GM19468 (cell line): ENCODE measurements around the gene XPNPEP3.
"Not testable (repeated sequence)": the region's sequence is repeated elsewhere in the genome, so short reads cannot be mapped to it uniquely, and the experiment has no call there.

Experiments used
- ATAC-seq: cut with Tn5 transposase; IDR thresholded peaks from one replicate; pipeline ENCODE4 v1.9.1; 2021; ENCODE audit warnings: mild to moderate bottlenecking, moderate library complexity, moderate number of reproducible peaks; ENCODE audit not compliant: unreplicated experiment; ENCODE audit errors: extremely low read depth

Gene XPNPEP3

GRCh38 chr22:40855979-40856512, 902 bp upstream of the XPNPEP3 start:
- no peak for ATAC-seq

- ATAC-seq: no peak
Measured at GRCh38 chr22:40857309-40857855, 434 bp downstream of the XPNPEP3 start.

- ATAC-seq: no peak
Measured at GRCh38 chr22:40862013-40862412, 5.1 kb downstream of the XPNPEP3 start, which contains the start of gene DNAJB7. Gene DNAJB7 (minus strand): TSS chr22:40862113. CDS start chr22:40861994, 119 bp downstream.

- ATAC-seq: no peak
Measured at GRCh38 chr22:40862537-40862936, 5.6 kb downstream of the XPNPEP3 start.

- ATAC-seq: no peak
Measured at GRCh38 chr22:40867109-40867508, 10.2 kb downstream of the XPNPEP3 start.

GRCh38 chr22:40868379-40868778, 11.4 kb downstream of the XPNPEP3 start:
- not testable (repeated sequence) for ATAC-seq

- no peak for ATAC-seq
Measured at GRCh38 chr22:40874016-40874415, 17.1 kb downstream of the XPNPEP3 start.

- ATAC-seq: no peak
Measured at GRCh38 chr22:40875111-40875510, 18.2 kb downstream of the XPNPEP3 start.

GRCh38 chr22:40876907-40877306, 20.0 kb downstream of the XPNPEP3 start:
- ATAC-seq: no peak

GRCh38 chr22:40877488-40877887, 20.5 kb downstream of the XPNPEP3 start:
- ATAC-seq: no peak

GRCh38 chr22:40878922-40879321, 22.0 kb downstream of the XPNPEP3 start:
- ATAC-seq: no peak

- no peak for ATAC-seq
Measured at GRCh38 chr22:40889116-40889515, 32.2 kb downstream of the XPNPEP3 start.

GRCh38 chr22:40890881-40891280, 33.9 kb downstream of the XPNPEP3 start:
- ATAC-seq: no peak

- no peak for ATAC-seq
Measured at GRCh38 chr22:40894417-40894816, 37.5 kb downstream of the XPNPEP3 start.

- no peak for ATAC-seq
Measured at GRCh38 chr22:40898850-40899357, 42.0 kb downstream of the XPNPEP3 start.

GRCh38 chr22:40904101-40904500, 47.2 kb downstream of the XPNPEP3 start:
- ATAC-seq: no peak

- ATAC-seq: no peak
Measured at GRCh38 chr22:40908895-40909294, 51.9 kb downstream of the XPNPEP3 start.

GRCh38 chr22:40911772-40912171, 54.8 kb downstream of the XPNPEP3 start:
- ATAC-seq: no peak

- not testable (repeated sequence) for ATAC-seq
Measured at GRCh38 chr22:40912987-40913386, 56.0 kb downstream of the XPNPEP3 start.

- ATAC-seq: no peak
Measured at GRCh38 chr22:40919446-40919845, 62.5 kb downstream of the XPNPEP3 start.

- ATAC-seq: no peak
Measured at GRCh38 chr22:40920526-40920925, 63.6 kb downstream of the XPNPEP3 start.
